H9 (cell line): ENCODE data around the gene PAQR7. TPM values are rescaled to one million over a fixed set of nuclear protein-coding genes. Genes with fewer than 3 reads are reported as not detected.

Source experiments
- DNase-seq: peaks from one replicate; pipeline ENCODE4 v3.0.0-alpha.2; 2017
- H2AFZ ChIP-seq: one replicate; pipeline ENCODE4 v1.6.1; 2013; ENCODE audit warnings: mild to moderate bottlenecking, low read length, control low read depth, moderate library complexity
- H2AK5ac ChIP-seq: 2 replicates; pipeline ENCODE4 v1.6.1; 2013; ENCODE audit warnings: low read length, control low read depth, mixed read lengths; ENCODE audit not compliant: insufficient read length
- H2BK120ac ChIP-seq: one replicate; pipeline ENCODE4 v1.6.1; 2013; ENCODE audit warnings: low read depth, mild to moderate bottlenecking, low read length, control low read depth, inconsistent platforms; ENCODE audit not compliant: poor library complexity, severe bottlenecking
- H2BK12ac ChIP-seq: 2 replicates; pipeline ENCODE4 v1.6.1; 2013; ENCODE audit warnings: low read length, control low read depth, mixed read lengths, low read depth; ENCODE audit not compliant: insufficient read length
- H2BK15ac ChIP-seq: 2 replicates; pipeline ENCODE4 v1.6.1; 2013; ENCODE audit warnings: low read depth, low read length, control low read depth
- H2BK20ac ChIP-seq: one replicate; pipeline ENCODE4 v1.6.1; 2013; ENCODE audit warnings: low read depth, mild to moderate bottlenecking, low read length, control low read depth, inconsistent platforms; ENCODE audit not compliant: poor library complexity, severe bottlenecking
- H2BK5ac ChIP-seq: 2 replicates; pipeline ENCODE4 v1.6.1; 2013; ENCODE audit warnings: low read length, control low read depth, mixed read lengths; ENCODE audit not compliant: insufficient read length
- H3K14ac ChIP-seq: 2 replicates; pipeline ENCODE4 v1.6.1; 2013; ENCODE audit warnings: low read length, control low read depth; ENCODE audit not compliant: insufficient read depth
- H3K18ac ChIP-seq: 2 replicates; pipeline ENCODE4 v1.6.1; 2013; ENCODE audit warnings: low read depth, mild to moderate bottlenecking, mixed read lengths, low read length, control low read depth; ENCODE audit not compliant: insufficient read length
- H3K23ac ChIP-seq: 2 replicates; pipeline ENCODE4 v1.6.1; 2013; ENCODE audit warnings: low read length, control low read depth, mixed read lengths, low read depth; ENCODE audit not compliant: insufficient read length
- H3K23me2 ChIP-seq: 2 replicates; pipeline ENCODE4 v1.6.1; 2013; ENCODE audit warnings: low read depth, mild to moderate bottlenecking, mixed read lengths, low read length, control low read depth; ENCODE audit not compliant: insufficient read length, poor library complexity, severe bottlenecking
- H3K27ac ChIP-seq: 2 replicates; pipeline ENCODE4 v1.5.1; 2013; ENCODE audit warnings: low read length, control low read depth, mixed read lengths, low read depth; ENCODE audit not compliant: insufficient read length
- H3K27me3 ChIP-seq: 2 replicates; pipeline ENCODE4 v1.6.1; 2013; ENCODE audit warnings: low read length, control low read depth, inconsistent platforms; ENCODE audit not compliant: insufficient read depth
- H3K4ac ChIP-seq: 2 replicates; pipeline ENCODE4 v1.6.1; 2013; ENCODE audit warnings: low read depth, mild to moderate bottlenecking, control low read depth, inconsistent platforms, low read length, moderate library complexity
- H3K4me1 ChIP-seq: 2 replicates; pipeline ENCODE4 v1.6.1; 2013; ENCODE audit warnings: low read length, control low read depth, inconsistent platforms; ENCODE audit not compliant: insufficient read depth
- H3K4me2 ChIP-seq: 2 replicates; pipeline ENCODE4 v1.6.1; 2013; ENCODE audit warnings: low read length, control low read depth, mixed read lengths; ENCODE audit not compliant: insufficient read length, insufficient read depth
- H3K56ac ChIP-seq: 2 replicates; pipeline ENCODE4 v1.6.1; 2013; ENCODE audit warnings: low read depth, mild to moderate bottlenecking, mixed read lengths, low read length, control low read depth; ENCODE audit not compliant: insufficient read length
- H3K79me1 ChIP-seq: 2 replicates; pipeline ENCODE4 v1.6.1; 2013; ENCODE audit warnings: low read depth, mild to moderate bottlenecking, moderate library complexity, low read length, control low read depth, inconsistent platforms; ENCODE audit not compliant: insufficient read depth, poor library complexity, severe bottlenecking
- H3K79me2 ChIP-seq: 2 replicates; pipeline ENCODE4 v1.6.1; 2013; ENCODE audit warnings: low read length, control low read depth, inconsistent platforms; ENCODE audit not compliant: insufficient read depth
- H3K9ac ChIP-seq: 2 replicates; pipeline ENCODE4 v1.6.1; 2013; ENCODE audit warnings: low read length, control low read depth, mixed read lengths; ENCODE audit not compliant: insufficient read length; ENCODE audit errors: extremely low read depth
- H3K9me3 ChIP-seq: one replicate; pipeline ENCODE4 v1.6.1; 2013; ENCODE audit warnings: low read depth, low read length, inconsistent platforms; ENCODE audit not compliant: control insufficient read depth
- H3T11ph ChIP-seq: one replicate; pipeline ENCODE4 v1.6.1; 2013; ENCODE audit warnings: mild to moderate bottlenecking, low read length, control low read depth, inconsistent platforms
- H4K20me1 ChIP-seq: one replicate; pipeline ENCODE4 v1.6.1; 2013; ENCODE audit not compliant: control insufficient read depth, insufficient read length, insufficient read depth
- H4K5ac ChIP-seq: 2 replicates; pipeline ENCODE4 v1.6.1; 2013; ENCODE audit warnings: low read depth, mild to moderate bottlenecking, mixed read lengths, low read length, control low read depth; ENCODE audit not compliant: insufficient read length
- H4K8ac ChIP-seq: replicated peaks from 2 replicates; pipeline ENCODE4 v1.6.1; 2013; ENCODE audit warnings: low read length, control low read depth, mixed read lengths, low read depth; ENCODE audit not compliant: insufficient read length
- H4K91ac ChIP-seq: 2 replicates; pipeline ENCODE4 v1.6.1; 2013; ENCODE audit warnings: low read depth, mild to moderate bottlenecking, moderate library complexity, mixed read lengths, low read length, control low read depth; ENCODE audit not compliant: insufficient read length
- H3K27ac Mint-ChIP-seq, 3 experiments: 2 replicates in 2 of 3; 3 replicates in 1 of 3; pipeline ENCODE4 v1.8.0; 2020 to 2021; ENCODE audit warnings: mixed read lengths in 3 of 3, mild to moderate bottlenecking in 1 of 3, moderate library complexity in 1 of 3
- H3K27me3 Mint-ChIP-seq: 2 replicates; pipeline ENCODE4 v1.8.0; 2021; ENCODE audit warnings: low read depth, mild to moderate bottlenecking, moderate library complexity, mixed read lengths
- H3K36me3 Mint-ChIP-seq, 3 experiments: 2 replicates in 2 of 3; 3 replicates in 1 of 3; pipeline ENCODE4 v1.8.0; 2020 to 2021; ENCODE audit warnings: low read depth in 3 of 3, mixed read lengths in 3 of 3; ENCODE audit not compliant: insufficient read depth in 1 of 3
- H3K4me1 Mint-ChIP-seq, 2 experiments: 2 replicates each; pipeline ENCODE4 v1.8.0; 2020; ENCODE audit warnings: mixed read lengths in 2 of 2
- H3K4me3 Mint-ChIP-seq, 2 experiments: 2 replicates in 1 of 2; 3 replicates in 1 of 2; pipeline ENCODE4 v1.8.0; 2020 to 2021; ENCODE audit warnings: mild to moderate bottlenecking in 2 of 2, mixed read lengths in 2 of 2, moderate library complexity in 1 of 2
- H3K9me3 Mint-ChIP-seq, 2 experiments: 2 replicates in 1 of 2; 3 replicates in 1 of 2; pipeline ENCODE4 v1.8.0; 2020; ENCODE audit warnings: mild to moderate bottlenecking in 2 of 2, mixed read lengths in 2 of 2, moderate library complexity in 1 of 2
- CTCF ChIP-seq: fragments of 200-600 bp; sonication (generic); conservative IDR thresholded peaks from 3 replicates; pipeline ENCODE4 v1.8.0; 2021; ENCODE audit warnings: antibody characterized with exemption, mild to moderate bottlenecking
- whole genome bisulfite sequencing: extraction: QIAGEN DNeasy Blood & Tissue Kit; methylation state at CpG from one replicate; pipeline ENCODE4 v1.1.7; 2013; ENCODE audit warnings: missing lambda C conversion rate, low lambda C conversion rate, mixed read lengths; ENCODE audit not compliant: insufficient read length; ENCODE audit errors: extremely low coverage; 5-methylcytosine and 5-hydroxymethylcytosine counted together
- total RNA-seq: library from RNA; stranded (reverse); gene quantifications from 2 replicates; pipeline ENCODE4 v1.2.1, GENCODE V29; 2021

The PAQR7 gene
- total RNA-seq, 1 experiment from 2014 or later = 6.3 TPM

- no peak for TF ChIP-seq CTCF
- Mint-ChIP-seq H3K27ac (peak overlapping the region; percentile 83 to 99 (median 97); a peak in 5 of 7 replicates), H3K9me3 (no peaks in the 10 kb centered on the region), H3K4me3 (peak overlapping the region; percentile 98), H3K36me3 (peaks cover 0 to 12% (median 12%) of the 10 kb centered on the region in 3 experiments; a peak in 4 of 7 replicates), H3K4me1 (peaks cover 14 to 24% of the 10 kb centered on the region in 2 experiments), H3K27me3 (no peaks in the 10 kb centered on the region)
- no peak overlapping the region for H2AK5ac ChIP-seq
- H3K9ac ChIP-seq = peak overlapping the region; percentile 97
- no peak overlapping the region for H2BK20ac ChIP-seq
- peak overlapping the region; percentile 96 for H3K4me2 ChIP-seq
- peak overlapping the region; percentile 99 for H3K14ac ChIP-seq
- no peak overlapping the region for H4K91ac ChIP-seq
- H3T11ph ChIP-seq = no peak overlapping the region
- no peak overlapping the region for H3K27ac ChIP-seq
- H2BK15ac ChIP-seq = no peak overlapping the region
- peak overlapping the region; percentile 95 for H3K18ac ChIP-seq
- no peak overlapping the region for H3K23ac ChIP-seq
- no peak overlapping the region for H2BK120ac ChIP-seq
- no peak overlapping the region for H2BK5ac ChIP-seq
- no peak overlapping the region for H2BK12ac ChIP-seq
- H3K27me3 ChIP-seq = no peaks in the 10 kb centered on the region
- no peak overlapping the region for H2AFZ ChIP-seq
- peaks cover 16% of the 10 kb centered on the region for H3K23me2 ChIP-seq
- H4K5ac ChIP-seq = peak overlapping the region; percentile 89
- WGBS = no CpG with 5 or more reads among the region's 7 CpGs
- H3K79me1 ChIP-seq = no peaks in the 10 kb centered on the region
- H3K56ac ChIP-seq = peak overlapping the region; percentile 51
- peaks cover 3% of the 10 kb centered on the region; the same call in 1 of the 2 replicates for H3K4me1 ChIP-seq
- DNase-seq = no peak
- H3K4ac ChIP-seq = no peak overlapping the region
- H3K9me3 ChIP-seq = no peaks in the 10 kb centered on the region
- H4K20me1 ChIP-seq = no peaks in the 10 kb centered on the region
- H4K8ac ChIP-seq = no peak overlapping the region
- peaks cover 9% of the 10 kb centered on the region; the same call in 1 of the 2 replicates for H3K79me2 ChIP-seq
These were observed 17.0 kb downstream of the PAQR7 start for GRCh38 chr1:25858494-25858893.
